WERI-Rb-1 (cell line): ENCODE measurements around the gene MAP4K3.

Source experiments
- DNase-seq: peaks from one replicate; pipeline ENCODE4 v3.0.0-alpha.2; 2020
- H3K27ac ChIP-seq: fragments of 250-450 bp; sonication (Bioruptor Pico); 2 replicates; pipeline ENCODE4 v1.5.1; 2020; ENCODE audit warnings: mild to moderate bottlenecking, moderate library complexity
- H3K27me3 ChIP-seq: fragments of 250-450 bp; sonication (Bioruptor Pico); 2 replicates; pipeline ENCODE4 v1.5.1; 2021; ENCODE audit warnings: mild to moderate bottlenecking, low read depth, moderate library complexity; ENCODE audit not compliant: insufficient read depth, severe bottlenecking
- H3K36me3 ChIP-seq: fragments of 250-450 bp; sonication (Bioruptor Pico); 2 replicates; pipeline ENCODE4 v1.5.1; 2020; ENCODE audit warnings: mild to moderate bottlenecking, moderate library complexity
- H3K4me3 ChIP-seq: 2 replicates; pipeline ENCODE4 v1.5.1; 2011; ENCODE audit warnings: low read depth, mild to moderate bottlenecking, control low read depth, low read length
- H3K9me3 ChIP-seq: fragments of 250-450 bp; sonication (Bioruptor Pico); 2 replicates; pipeline ENCODE4 v1.5.1; 2021; ENCODE audit warnings: mild to moderate bottlenecking, moderate library complexity; ENCODE audit not compliant: severe bottlenecking
- CTCF ChIP-seq: IDR thresholded peaks from 2 replicates; pipeline ENCODE4 v1.5.1; 2011; ENCODE audit warnings: low read depth, mild to moderate bottlenecking, control low read depth, inconsistent platforms, low read length

The MAP4K3 gene

DNA sequence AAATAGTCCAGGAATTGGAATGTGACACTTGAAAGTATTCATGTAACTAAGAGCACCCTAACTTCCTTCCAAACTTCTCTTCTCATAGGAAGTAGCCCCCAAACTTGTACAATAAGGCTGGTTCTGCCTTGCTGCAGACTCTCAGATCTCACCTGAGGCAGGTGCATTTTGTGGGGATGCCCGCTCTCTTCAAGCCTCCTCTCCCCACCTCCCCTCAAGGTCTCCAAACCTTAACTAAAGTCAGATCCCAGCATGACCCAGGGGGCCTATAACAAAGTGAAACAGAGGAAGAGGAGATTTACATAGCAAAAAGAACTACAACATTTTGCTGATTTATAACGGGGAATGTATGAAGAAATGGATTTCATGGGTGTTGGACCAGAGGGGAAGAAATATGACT lies 216.9 kb downstream of the MAP4K3 start:
- Histone ChIP-seq H3K27me3 (no peaks in the 10 kb centered on the region), H3K9me3 (no peaks in the 10 kb centered on the region), H3K27ac (no peak overlapping the region), H3K4me3 (no peak overlapping the region), H3K36me3 (no peaks in the 10 kb centered on the region)
- no peak for TF ChIP-seq CTCF
- DNase-seq = no peak

- Histone ChIP-seq H3K9me3 (no peaks in the 10 kb centered on the region), H3K27me3 (no peaks in the 10 kb centered on the region), H3K27ac (no peak overlapping the region), H3K36me3 (no peaks in the 10 kb centered on the region), H3K4me3 (no peak overlapping the region)
- TF ChIP-seq CTCF = no peak
- no peak for DNase-seq
These were observed 218.7 kb downstream of the MAP4K3 start for GRCh38 chr2:39218391-39218790.

GRCh38 chr2:39217192-39217550 lies 219.9 kb downstream of the MAP4K3 start:
- H3K36me3 ChIP-seq = no peaks in the 10 kb centered on the region
- TF ChIP-seq CTCF = no peak
- no peak for DNase-seq
- H3K9me3 ChIP-seq = no peaks in the 10 kb centered on the region
- H3K27me3 ChIP-seq = no peaks in the 10 kb centered on the region
- no peak overlapping the region for H3K4me3 ChIP-seq
- H3K27ac ChIP-seq = no peak overlapping the region

DNA sequence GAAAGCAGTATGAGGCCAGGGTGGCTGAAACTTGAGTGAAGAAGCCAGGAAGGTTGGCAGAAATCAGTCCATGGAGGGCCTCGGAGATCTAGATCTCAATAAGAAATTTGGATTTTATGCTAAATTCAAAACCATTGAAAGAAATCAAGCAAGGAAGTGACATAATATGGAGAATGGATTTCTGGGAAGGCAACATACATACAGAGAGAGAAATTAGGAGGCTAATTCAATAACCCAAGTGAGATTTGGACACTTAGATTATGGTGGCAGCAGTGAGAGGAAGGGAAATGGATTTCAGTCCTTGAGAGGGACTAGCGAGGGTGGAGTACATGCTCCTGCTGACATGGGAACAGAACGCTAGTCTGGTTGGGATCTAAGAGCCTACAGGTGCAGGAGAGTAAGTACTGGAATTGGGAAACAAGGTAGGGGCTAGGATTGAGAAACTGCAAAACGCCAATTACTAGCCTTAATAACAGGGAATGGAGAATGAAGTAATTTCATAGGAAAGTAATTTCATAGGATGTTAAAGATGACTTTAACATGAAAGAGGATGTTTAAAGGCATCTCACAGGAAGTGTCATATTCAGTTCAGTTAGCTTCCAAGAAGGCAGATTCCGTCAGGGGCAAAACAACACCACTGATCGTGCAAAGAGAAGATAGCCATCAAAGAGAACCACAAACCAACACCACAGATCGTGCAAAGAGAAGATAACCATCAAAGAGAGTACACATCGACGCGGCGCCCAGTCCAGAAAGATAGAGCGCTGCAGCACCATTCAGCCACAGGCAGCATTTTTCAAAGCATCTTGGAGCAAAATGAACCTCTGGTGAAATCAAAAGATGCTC lies 220.5 kb downstream of the MAP4K3 start:
- H3K36me3 ChIP-seq = no peaks in the 10 kb centered on the region
- no peaks in the 10 kb centered on the region for H3K9me3 ChIP-seq
- no peak overlapping the region for H3K27ac ChIP-seq
- no peak for TF ChIP-seq CTCF
- no peak for DNase-seq
- no peaks in the 10 kb centered on the region for H3K27me3 ChIP-seq
- H3K4me3 ChIP-seq = no peak overlapping the region

GRCh38 chr2:39215545-39215944 lies 221.5 kb downstream of the MAP4K3 start:
- Histone ChIP-seq H3K9me3 (no peaks in the 10 kb centered on the region), H3K27ac (no peak overlapping the region), H3K27me3 (no peaks in the 10 kb centered on the region), H3K4me3 (no peak overlapping the region), H3K36me3 (no peaks in the 10 kb centered on the region)
- TF ChIP-seq CTCF = no peak
- no peak for DNase-seq

- no peak overlapping the region for H3K4me3 ChIP-seq
- H3K27ac ChIP-seq = no peak overlapping the region
- TF ChIP-seq CTCF = no peak
- H3K9me3 ChIP-seq = no peaks in the 10 kb centered on the region
- no peaks in the 10 kb centered on the region for H3K27me3 ChIP-seq
- DNase-seq = no peak
- H3K36me3 ChIP-seq = no peaks in the 10 kb centered on the region
These were observed 224.1 kb downstream of the MAP4K3 start for GRCh38 chr2:39213015-39213414.
